Prostate gland (tissue), 2 donors: ENCODE results near the gene TMEM170B. TPM values are rescaled to one million over a fixed set of nuclear protein-coding genes. Genes with fewer than 3 reads are reported as not detected.
A peak's percentile ranks its signal among the peaks of the same experiment; 100 is the strongest.

Experiments
- DNase-seq: peaks from one replicate; pipeline ENCODE4 v3.0.0-alpha.2; 2019; ENCODE audit warnings: low spot score
- H3K27ac ChIP-seq, 2 donors: fragments of 200-600 bp; sonication (generic); 2 replicates each; pipeline ENCODE4 v1.5.1; 2017 to 2019
- H3K27me3 ChIP-seq: fragments of 200-600 bp; sonication (generic); replicated peaks from 2 replicates; pipeline ENCODE4 v1.5.1; 2019; ENCODE audit not compliant: insufficient read depth
- H3K36me3 ChIP-seq, 2 donors: fragments of 200-600 bp; sonication (generic); 1 replicate in 1 of 2; 2 replicates in 1 of 2; pipeline versions ENCODE4 v1.5.1 to v1.8.1; 2017 to 2019
- H3K4me1 ChIP-seq: fragments of 200-600 bp; sonication (generic); replicated peaks from 2 replicates; pipeline ENCODE4 v1.5.1; 2019
- H3K4me3 ChIP-seq, 2 donors: fragments of 200-600 bp; sonication (generic); 2 replicates each; pipeline ENCODE4 v1.5.1; 2017 to 2019
- H3K9me3 ChIP-seq: fragments of 200-600 bp; sonication (generic); 2 replicates; pipeline ENCODE4 v1.5.1; 2017
- CTCF ChIP-seq, 4 experiments: fragments of 200-600 bp in 2 of 4; fragments of 450-650 bp in 2 of 4; sonication (generic) in 2 of 4; IDR thresholded peaks; 1 replicate in 3 of 4; 2 replicates in 1 of 4; pipeline ENCODE4 v1.5.1; 2016 to 2019; ENCODE audit warnings: antibody characterized with exemption in 4 of 4, mild to moderate bottlenecking in 2 of 4, moderate library complexity in 2 of 4
- POLR2A ChIP-seq: fragments of 450-650 bp; IDR thresholded peaks from one replicate; pipeline ENCODE4 v1.6.1; 2016; ENCODE audit warnings: antibody characterized with exemption, mild to moderate bottlenecking
- POLR2AphosphoS5 ChIP-seq: sonication (generic); formaldehyde crosslinking; IDR thresholded peaks from one replicate; pipeline ENCODE4 v1.6.1; 2017; ENCODE audit warnings: antibody characterized with exemption
- WGBS: methylation state at CpG from one replicate; pipeline ENCODE4 v1.1.5; 2018; 5-methylcytosine and 5-hydroxymethylcytosine counted together
- intact Hi-C: fragments of 100-400 bp; cut with DNase I; formaldehyde crosslinking; loops from one replicate; pipeline ENCODE4 v1.14.2; 2022
- total RNA-seq, 2 donors: library from RNA; depleted of rRNA; stranded (reverse); fragments of >200 nt; gene quantifications; one replicate each; pipeline ENCODE4 v1.1.0, GENCODE V29; 2016

TMEM170B gene
- total RNA-seq, 2 donors from 2014 or later, result 2.7 to 5.7 TPM

DNA sequence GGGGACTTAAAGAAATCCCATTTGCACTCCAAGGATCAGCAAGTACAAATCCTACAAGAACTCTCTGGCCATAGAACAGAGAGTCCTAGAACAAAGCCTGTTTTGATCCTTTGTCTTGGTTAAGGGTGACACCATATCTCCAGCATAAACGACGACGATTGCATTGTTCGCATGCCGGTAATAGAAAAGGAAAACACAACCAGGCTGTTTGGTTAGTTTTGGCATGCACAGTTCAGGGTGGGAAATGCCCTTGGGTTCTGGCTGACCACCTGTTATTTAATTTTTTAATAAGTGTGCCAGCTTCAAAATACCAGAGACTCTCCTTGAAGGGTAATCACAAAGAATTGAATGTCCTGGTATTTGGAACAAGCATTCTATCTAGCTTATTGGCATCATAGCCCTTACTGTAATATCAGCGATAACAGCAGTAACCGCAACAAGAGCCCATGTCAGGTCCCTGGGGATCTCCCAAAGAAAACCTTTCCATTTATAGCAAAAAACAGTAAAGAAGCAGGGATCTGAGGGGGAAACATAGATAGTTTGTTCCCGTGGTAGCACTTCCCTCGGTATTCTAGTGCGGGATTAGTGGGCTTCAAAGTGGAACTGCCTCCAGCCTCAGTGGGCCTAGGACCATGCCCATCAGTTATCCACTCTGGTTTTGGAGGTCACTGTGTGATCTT lies 77.1 kb downstream of the TMEM170B start:
- Histone ChIP-seq H3K9me3 (no peaks in the 10 kb centered on the region), H3K4me3 (no peak overlapping the region), H3K36me3 (no peaks in the 10 kb centered on the region), H3K27me3 (no peaks in the 10 kb centered on the region), H3K27ac (no peak overlapping the region), H3K4me1 (no peaks in the 10 kb centered on the region)
- intact Hi-C loops, result no loop called here
- 72% methylated on average over 10 of the region's 10 CpGs for whole genome bisulfite sequencing
- DNase-seq, result no peak
- TF ChIP-seq CTCF (IDR thresholded peaks at IDR 0.05) (no peak), POLR2A (no peak), POLR2AphosphoS5 (no peak)

GRCh38 chr6:11615214-11615602 lies 77.7 kb downstream of the TMEM170B start:
- intact Hi-C loops, result no loop called here
- Histone ChIP-seq H3K9me3 (no peaks in the 10 kb centered on the region), H3K27me3 (no peaks in the 10 kb centered on the region), H3K27ac (no peak overlapping the region), H3K36me3 (no peaks in the 10 kb centered on the region), H3K4me3 (no peak overlapping the region), H3K4me1 (no peaks in the 10 kb centered on the region)
- 95% methylated on average over 5 of the region's 5 CpGs for WGBS
- TF ChIP-seq POLR2AphosphoS5 (no peak), POLR2A (no peak), CTCF (IDR thresholded peaks at IDR 0.05) (no peak)
- DNase-seq, result no peak

GRCh38 chr6:11616200-11616611 lies 78.7 kb downstream of the TMEM170B start:
- TF ChIP-seq POLR2AphosphoS5 (no peak), CTCF (IDR thresholded peaks at IDR 0.05) (no peak), POLR2A (no peak)
- Histone ChIP-seq H3K36me3 (no peaks in the 10 kb centered on the region), H3K4me1 (no peaks in the 10 kb centered on the region), H3K4me3 (no peak overlapping the region), H3K9me3 (no peaks in the 10 kb centered on the region), H3K27ac (no peak overlapping the region), H3K27me3 (no peaks in the 10 kb centered on the region)
- WGBS, result 82% methylated on average over 5 of the region's 5 CpGs
- DNase-seq, result no peak
- intact Hi-C loops, result no loop called here

- intact Hi-C loops, result no loop called here
- 85% methylated on average over 4 of the region's 4 CpGs for WGBS
- H3K9me3 ChIP-seq, result no peaks in the 10 kb centered on the region
Measured at GRCh38 chr6:11618533-11618932, 81.0 kb downstream of the TMEM170B start.

More at GRCh38 chr6:11618533-11618932, 81.0 kb downstream of the TMEM170B start:
- TF ChIP-seq CTCF (IDR thresholded peaks at IDR 0.05), result peak in 1 of 4 experiments; percentile 9
- no peak for TF ChIP-seq POLR2AphosphoS5
- no peaks in the 10 kb centered on the region for H3K4me1 ChIP-seq
- H3K27me3 ChIP-seq, result no peaks in the 10 kb centered on the region
- H3K27ac ChIP-seq, result no peak overlapping the region
- DNase-seq, result no peak
- no peak overlapping the region for H3K4me3 ChIP-seq
- H3K36me3 ChIP-seq, result no peaks in the 10 kb centered on the region
